HepG2 (cell line): ENCODE data around the gene TFEB. TPM values are rescaled to one million over a fixed set of nuclear protein-coding genes. Genes with fewer than 3 reads are reported as not detected.

ENCODE experiments used
- ATAC-seq: fragments of 200-7000 bp; cut with Tn5 transposase; 3 replicates; pipeline ENCODE4 v1.9.1; 2020; ENCODE audit warnings: mild to moderate bottlenecking, moderate library complexity
- BruUV-seq: library from RNA; stranded (reverse); fragments of 400-500 nt; replicated peaks from 2 replicates; lab custom pipeline; 2021; lab: Mats Ljungman, UMichigan
- CTCF ChIA-PET: fragments of 300-600 bp; formaldehyde crosslinking; extraction: SDS; loops from one replicate; lab custom pipeline; 2021; ENCODE audit warnings: low total read pairs, inconsistent platforms, low intra/inter-chr PET ratio; lab: Yijun Ruan, JAX
- POLR2A ChIA-PET: fragments of 350-600 bp; sonication (Branson Sonifier 250); formaldehyde crosslinking; loops from one replicate; lab custom pipeline; 2020; ENCODE audit warnings: antibody characterized with exemption, inconsistent platforms; lab: Yijun Ruan, JAX
- DNase-seq: peaks from one replicate; pipeline ENCODE4 v3.0.0-alpha.2; 2015; ENCODE audit warnings: low spot score
- FAIRE-seq: peaks from 3 replicates; lab custom pipeline; 2011; peaks lifted over from hg19 to GRCh38; lab: Jason Lieb, UNC
- H2AFZ ChIP-seq: one replicate; pipeline ENCODE4 v1.6.1; 2011; ENCODE audit warnings: low read length, inconsistent platforms
- H3K27ac ChIP-seq: fragments of 300-600 bp; 3 replicates; pipeline ENCODE4 v1.8.0; 2011; ENCODE audit warnings: mixed run types, mild to moderate bottlenecking, mixed read lengths, low read length, inconsistent platforms; ENCODE audit not compliant: insufficient read depth; ENCODE audit errors: extremely low read length
- H3K27me3 ChIP-seq, 2 experiments: fragments of 200-600 bp in 1 of 2; 2 replicates in 1 of 2; 3 replicates in 1 of 2; pipeline versions ENCODE4 v1.6.0 to v1.8.0; 2011; ENCODE audit warnings: low read length in 2 of 2, mild to moderate bottlenecking in 2 of 2, moderate library complexity in 2 of 2, inconsistent platforms in 1 of 2; ENCODE audit not compliant: insufficient read depth in 2 of 2, control insufficient read depth in 1 of 2
- H3K36me3 ChIP-seq, 2 experiments: fragments of 200-600 bp in 1 of 2; replicated peaks in 1 of 2; 2 replicates in 1 of 2; 3 replicates in 1 of 2; pipeline versions ENCODE4 v1.5.1 to v1.8.0; 2011; ENCODE audit warnings: low read length in 2 of 2, inconsistent platforms in 1 of 2; ENCODE audit not compliant: insufficient read depth in 2 of 2, control insufficient read depth in 1 of 2
- H3K4me1 ChIP-seq: 2 replicates; pipeline ENCODE4 v1.5.1; 2012; ENCODE audit warnings: low read length, inconsistent platforms; ENCODE audit not compliant: insufficient read depth
- H3K4me2 ChIP-seq: 2 replicates; pipeline ENCODE4 v1.6.0; 2011; ENCODE audit warnings: low read depth, low read length, inconsistent platforms
- H3K4me3 ChIP-seq, 3 experiments: fragments of 200-600 bp in 1 of 3; sonication (generic), shearing (Covaris generic) in 1 of 3; replicated peaks in 1 of 3; 2 replicates each; pipeline ENCODE4 v1.5.1; 2011 to 2016; ENCODE audit warnings: low read length in 3 of 3, inconsistent platforms in 2 of 3, low read depth in 2 of 3, mild to moderate bottlenecking in 2 of 3, control low read depth in 1 of 3, mixed read lengths in 1 of 3; ENCODE audit not compliant: insufficient read depth in 1 of 3
- H3K79me2 ChIP-seq: one replicate; pipeline ENCODE4 v1.6.1; 2011; ENCODE audit warnings: low read length, inconsistent platforms; ENCODE audit not compliant: insufficient read depth
- H3K9ac ChIP-seq: 2 replicates; pipeline ENCODE4 v1.6.0; 2011; ENCODE audit warnings: mild to moderate bottlenecking, low read depth, low read length, inconsistent platforms; ENCODE audit not compliant: insufficient read depth
- H3K9me3 ChIP-seq: 2 replicates; pipeline ENCODE4 v1.5.1; 2012; ENCODE audit warnings: mild to moderate bottlenecking, low read length
- H4K20me1 ChIP-seq: 2 replicates; pipeline ENCODE4 v1.6.0; 2011; ENCODE audit warnings: inconsistent platforms, mild to moderate bottlenecking, low read length, moderate library complexity; ENCODE audit not compliant: insufficient read depth
- HNF4A ChIP-seq: sonication (generic); formaldehyde crosslinking; IDR thresholded peaks from 2 replicates; pipeline ENCODE4 v1.4.0; 2020; ENCODE audit warnings: missing genetic modification reagents
- MTA1 ChIP-seq: sonication (generic); formaldehyde crosslinking; IDR thresholded peaks from 2 replicates; pipeline ENCODE4 v1.4.0; 2020; ENCODE audit warnings: missing genetic modification reagents, mild to moderate bottlenecking, borderline replicate concordance
- NR2F6 ChIP-seq, 2 experiments: IDR thresholded peaks; 2 replicates each; pipeline ENCODE4 v1.6.1; 2016; ENCODE audit warnings: antibody characterized with exemption in 1 of 2, mild to moderate bottlenecking in 1 of 2
- PCBP1 ChIP-seq: fragments of 200-400 bp; formaldehyde crosslinking; IDR thresholded peaks from 2 replicates; pipeline ENCODE4 v1.6.1; 2017; ENCODE audit warnings: mild to moderate bottlenecking, low read depth, low read length, borderline replicate concordance
- PHB2 ChIP-seq: fragments of 450-650 bp; IDR thresholded peaks from 2 replicates; pipeline ENCODE4 v1.6.1; 2018; ENCODE audit not compliant: partially characterized antibody
- PITX1 ChIP-seq: sonication (generic); formaldehyde crosslinking; IDR thresholded peaks from 2 replicates; pipeline ENCODE4 v1.5.1; 2020; ENCODE audit warnings: mild to moderate bottlenecking, missing genetic modification reagents
- RXRA ChIP-seq: sonication (generic); formaldehyde crosslinking; IDR thresholded peaks from 2 replicates; pipeline ENCODE4 v1.5.1; 2020; ENCODE audit warnings: missing genetic modification reagents
- RXRB ChIP-seq: IDR thresholded peaks from 2 replicates; pipeline ENCODE4 v1.6.1; 2016; ENCODE audit warnings: borderline replicate concordance, missing genetic modification reagents, missing compliant biosample characterization
- ZBTB21 ChIP-seq: sonication (generic); formaldehyde crosslinking; IDR thresholded peaks from 2 replicates; pipeline ENCODE4 v1.4.0; 2020; ENCODE audit warnings: missing genetic modification reagents
- ZBTB46 ChIP-seq: sonication (generic); formaldehyde crosslinking; IDR thresholded peaks from 2 replicates; pipeline ENCODE4 v1.4.0; 2020; ENCODE audit warnings: mild to moderate bottlenecking, missing genetic modification reagents, borderline replicate concordance
- ZFX ChIP-seq: sonication (generic); formaldehyde crosslinking; IDR thresholded peaks from 2 replicates; pipeline ENCODE4 v1.4.0; 2020; ENCODE audit warnings: mild to moderate bottlenecking, low read depth, missing genetic modification reagents, moderate library complexity
- ZNF263 ChIP-seq: sonication (generic); formaldehyde crosslinking; IDR thresholded peaks from 2 replicates; pipeline ENCODE4 v1.4.0; 2020; ENCODE audit warnings: missing genetic modification reagents
- ZNF350 ChIP-seq: sonication (generic); formaldehyde crosslinking; IDR thresholded peaks from 2 replicates; pipeline ENCODE4 v1.4.0; 2020; ENCODE audit warnings: mild to moderate bottlenecking, low read depth, missing genetic modification reagents, borderline replicate concordance
- ZNF891 ChIP-seq: sonication (generic); formaldehyde crosslinking; IDR thresholded peaks from 2 replicates; pipeline ENCODE4 v1.5.0; 2020; ENCODE audit warnings: mild to moderate bottlenecking, missing genetic modification reagents
- WGBS: methylation state at CpG from one replicate; pipeline ENCODE4 v1.1.6; 2017; ENCODE audit warnings: low lambda C conversion rate; 5-methylcytosine and 5-hydroxymethylcytosine counted together
- in situ Hi-C: cut with HindIII; loops from 2 replicates; pipeline ENCODE4 v1.10.0; 2017; ENCODE audit warnings: low pct_unique_long_range_greater_than_20kb; ENCODE audit not compliant: extremely low pct_ligation_motif_present
- intact Hi-C: fragments of 100-400 bp; cut with micrococcal nuclease; formaldehyde crosslinking; loops from one replicate; pipeline ENCODE4 v1.10.0; 2022; ENCODE audit not compliant: unreplicated experiment
- polyA plus RNA-seq, 8 experiments: library from polyadenylated mRNA; depleted of rRNA in 3 of 8; stranded (reverse) in 7 of 8; unstranded in 1 of 8; fragments of >200 nt; fragmentation: Illumina TruSeq in 4 of 8; extraction: Trizol in 4 of 8; gene quantifications; 2 replicates each; pipeline versions ENCODE4 v1.2.1 to v1.2.3, GENCODE V29; 2011 to 2016; ENCODE audit warnings: low read depth in 4 of 8, missing spikeins in 1 of 8, mixed read lengths in 1 of 8; ENCODE audit not compliant: insufficient read depth in 1 of 8
- total RNA-seq, 5 experiments: library from RNA; depleted of rRNA; stranded (reverse); fragments of >200 nt; fragmentation: Illumina TruSeq; extraction: Trizol; gene quantifications; 2 replicates each; pipeline ENCODE4 v1.2.3, GENCODE V29; 2016; ENCODE audit warnings: low read depth in 1 of 5
- TF ChIP-seq, protein P1 (sequence below): sonication (generic); formaldehyde crosslinking; IDR thresholded peaks from 2 replicates; pipeline ENCODE4 v1.4.0; 2020; ENCODE audit warnings: missing genetic modification reagents, borderline replicate concordance

The TFEB gene
- total and polyA plus RNA-seq, 2 of the 13 experiments (the other 11 are each of a cell fraction or from before 2014, with no cell fraction given), result 13.3 to 18.7 TPM

- ATAC-seq (peak; percentile 27), FAIRE-seq (no peak), DNase-seq (peak; percentile 43)
- Histone ChIP-seq H3K79me2 (no peaks in the 10 kb centered on the region), H4K20me1 (no peaks in the 10 kb centered on the region), H3K4me3 (peak overlapping the region in 1 of 3 experiments; percentile 7; a peak in 1 of 6 replicates), H3K9me3 (no peaks in the 10 kb centered on the region), H3K4me2 (peak overlapping the region; percentile 47), H3K4me1 (peaks cover 45% of the 10 kb centered on the region), H2AFZ (no peak overlapping the region), H3K27ac (no peak overlapping the region), H3K27me3 (peaks cover 5 to 70% of the 10 kb centered on the region in 2 experiments; a peak in 4 of 5 replicates), H3K9ac (0 out of 2 replicates have a peak overlapping the region, but pooled peaks have one; percentile 8), H3K36me3 (no peaks in the 10 kb centered on the region)
- in situ Hi-C loops (no loop called here), intact Hi-C loops (no loop called here)
- 0% methylated on average over 3 of the region's 4 CpGs for WGBS
- BruUV-seq, result no TSS peak
- ChIA-PET CTCF (no interaction called here), POLR2A (no interaction called here)
- TF ChIP-seq ZNF263 (peak; percentile 86), ZFX (CRISPR knock-in tag) (0 out of 2 replicates have a peak, but pooled peaks have one; percentile 27), HNF4A (CRISPR knock-in tag) (peak; percentile 53; the same call in 1 of the 2 replicates), RXRA (CRISPR knock-in tag) (0 out of 2 replicates have a peak, but pooled peaks have one; percentile 22), PITX1 (CRISPR knock-in tag) (peak; percentile 49; the same call in 1 of the 2 replicates), ZBTB21 (CRISPR knock-in tag) (no peak), MTA1 (CRISPR knock-in tag) (0 out of 2 replicates have a peak, but pooled peaks have one; percentile 20), ZNF891 (CRISPR knock-in tag) (0 out of 2 replicates have a peak, but pooled peaks have one; percentile 30), RXRB (CRISPR knock-in tag) (0 out of 2 replicates have a peak, but pooled peaks have one; percentile 19), PHB2 (no peak), ZNF350 (CRISPR knock-in tag) (no peak), NR2F6 (IDR thresholded peaks at IDR 0.05) (peak; percentile 39), NR2F6 (CRISPR knock-in tag; IDR thresholded peaks at IDR 0.05) (no peak), ZBTB46 (CRISPR knock-in tag) (0 out of 2 replicates have a peak, but pooled peaks have one; percentile 54), PCBP1 (no peak)
- TF ChIP-seq, protein P1, sequence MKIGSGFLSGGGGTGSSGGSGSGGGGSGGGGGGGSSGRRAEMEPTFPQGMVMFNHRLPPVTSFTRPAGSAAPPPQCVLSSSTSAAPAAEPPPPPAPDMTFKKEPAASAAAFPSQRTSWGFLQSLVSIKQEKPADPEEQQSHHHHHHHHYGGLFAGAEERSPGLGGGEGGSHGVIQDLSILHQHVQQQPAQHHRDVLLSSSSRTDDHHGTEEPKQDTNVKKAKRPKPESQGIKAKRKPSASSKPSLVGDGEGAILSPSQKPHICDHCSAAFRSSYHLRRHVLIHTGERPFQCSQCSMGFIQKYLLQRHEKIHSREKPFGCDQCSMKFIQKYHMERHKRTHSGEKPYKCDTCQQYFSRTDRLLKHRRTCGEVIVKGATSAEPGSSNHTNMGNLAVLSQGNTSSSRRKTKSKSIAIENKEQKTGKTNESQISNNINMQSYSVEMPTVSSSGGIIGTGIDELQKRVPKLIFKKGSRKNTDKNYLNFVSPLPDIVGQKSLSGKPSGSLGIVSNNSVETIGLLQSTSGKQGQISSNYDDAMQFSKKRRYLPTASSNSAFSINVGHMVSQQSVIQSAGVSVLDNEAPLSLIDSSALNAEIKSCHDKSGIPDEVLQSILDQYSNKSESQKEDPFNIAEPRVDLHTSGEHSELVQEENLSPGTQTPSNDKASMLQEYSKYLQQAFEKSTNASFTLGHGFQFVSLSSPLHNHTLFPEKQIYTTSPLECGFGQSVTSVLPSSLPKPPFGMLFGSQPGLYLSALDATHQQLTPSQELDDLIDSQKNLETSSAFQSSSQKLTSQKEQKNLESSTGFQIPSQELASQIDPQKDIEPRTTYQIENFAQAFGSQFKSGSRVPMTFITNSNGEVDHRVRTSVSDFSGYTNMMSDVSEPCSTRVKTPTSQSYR (CRISPR knock-in tag), result peak; percentile 41; the same call in 1 of the 2 replicates
These were observed 91.0 kb downstream of the TFEB start for GRCh38 chr6:41644297-41644879.
